ENCODE data around the gene PRXL2B. TPM values are rescaled to one million over a fixed set of nuclear protein-coding genes. Genes with fewer than 3 reads are reported as not detected.
A peak's percentile ranks its signal among the peaks of the same experiment; 100 is the strongest.

PRXL2B gene
- total RNA-seq, 1 experiment from 2014 or later, result 40.7 TPM

DNA sequence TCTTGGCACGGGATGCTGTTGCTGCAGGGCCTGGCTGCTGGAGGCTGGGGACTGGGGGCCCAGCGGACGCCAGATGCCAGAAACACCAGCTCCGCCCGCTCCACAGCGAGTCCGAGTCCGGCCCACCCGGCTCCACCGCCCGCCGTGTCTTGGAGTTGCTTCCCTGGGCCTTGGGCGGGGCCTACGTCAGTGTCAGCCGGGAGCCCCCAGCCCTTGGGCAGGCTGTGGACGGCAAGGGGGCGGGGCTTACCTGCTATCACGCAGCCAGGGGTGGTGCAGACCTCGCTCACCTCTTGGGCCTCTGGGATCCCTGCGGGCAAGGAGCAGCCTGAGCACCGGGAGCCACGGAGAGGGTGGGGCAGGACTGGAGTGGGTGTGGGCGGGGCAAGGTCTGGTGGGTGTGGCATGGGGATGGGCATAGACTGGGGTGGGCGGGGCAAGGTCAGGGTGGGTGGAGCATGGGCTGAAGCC is 24.5 kb downstream of the PRXL2B start:
- Mint-ChIP-seq H3K4me3 (peak overlapping the region in 1 of 2 experiments; percentile 32; a peak in 1 of 5 replicates), H3K9me3 (peaks cover 8 to 22% of the 10 kb centered on the region in 2 experiments), H3K27me3 (ENCODE audit: low read depth) (peaks cover 28% of the 10 kb centered on the region), H3K27ac (no peak overlapping the region), H3K36me3 (ENCODE audit: insufficient read depth in 1 of 3, low read depth in 3 of 3) (no peaks in the 10 kb centered on the region), H3K4me1 (no peaks in the 10 kb centered on the region)
- peak; percentile 92 for DNase-seq
- Histone ChIP-seq H2BK20ac (ENCODE audit: low read depth, low read length, poor library complexity, severe bottlenecking) (no peak overlapping the region), H2AK5ac (ENCODE audit: insufficient read length, low read length) (no peak overlapping the region), H3K23me2 (ENCODE audit: insufficient read length, low read depth, low read length, poor library complexity, severe bottlenecking) (no peaks in the 10 kb centered on the region), H2AFZ (ENCODE audit: low read length) (no peak overlapping the region), H4K91ac (ENCODE audit: insufficient read length, low read depth, low read length) (no peak overlapping the region), H2BK12ac (ENCODE audit: insufficient read length, low read depth, low read length) (no peak overlapping the region), H3K9me3 (ENCODE audit: control insufficient read depth, low read depth, low read length) (peaks cover 5% of the 10 kb centered on the region), H4K8ac (replicated peaks; ENCODE audit: insufficient read length, low read depth, low read length) (no peak overlapping the region), H2BK15ac (ENCODE audit: low read depth, low read length) (no peak overlapping the region), H3K9ac (ENCODE audit: extremely low read depth, insufficient read length, low read length) (no peak overlapping the region), H4K20me1 (ENCODE audit: control insufficient read depth, insufficient read depth, insufficient read length) (no peaks in the 10 kb centered on the region), H3K79me1 (ENCODE audit: insufficient read depth, low read depth, low read length, poor library complexity, severe bottlenecking) (no peaks in the 10 kb centered on the region), H3K79me2 (ENCODE audit: insufficient read depth, low read length) (0 out of 2 replicates have a peak, but pooled peaks cover 1% of the 10 kb centered on the region), H3K56ac (ENCODE audit: insufficient read length, low read depth, low read length) (no peak overlapping the region), H3K27me3 (ENCODE audit: insufficient read depth, low read length) (no peaks in the 10 kb centered on the region), H3T11ph (ENCODE audit: low read length) (no peak overlapping the region), H3K18ac (ENCODE audit: insufficient read length, low read depth, low read length) (no peak overlapping the region), H3K27ac (ENCODE audit: insufficient read length, low read depth, low read length) (no peak overlapping the region), H2BK120ac (ENCODE audit: low read depth, low read length, poor library complexity, severe bottlenecking) (no peak overlapping the region), H3K14ac (ENCODE audit: insufficient read depth, low read length) (no peak overlapping the region), H3K4ac (ENCODE audit: low read depth, low read length) (no peak overlapping the region), H2BK5ac (ENCODE audit: insufficient read length, low read length) (no peak overlapping the region), H4K5ac (ENCODE audit: insufficient read length, low read depth, low read length) (no peak overlapping the region), H3K23ac (ENCODE audit: insufficient read length, low read depth, low read length) (no peak overlapping the region), H3K4me1 (ENCODE audit: insufficient read depth, low read length) (no peaks in the 10 kb centered on the region), H3K4me2 (ENCODE audit: insufficient read depth, insufficient read length, low read length) (peak overlapping the region; percentile 32)
- no CpG with 5 or more reads among the region's 24 CpGs for WGBS (ENCODE audit: extremely low coverage, insufficient read length, low lambda C conversion rate)
- TF ChIP-seq, protein P1, sequence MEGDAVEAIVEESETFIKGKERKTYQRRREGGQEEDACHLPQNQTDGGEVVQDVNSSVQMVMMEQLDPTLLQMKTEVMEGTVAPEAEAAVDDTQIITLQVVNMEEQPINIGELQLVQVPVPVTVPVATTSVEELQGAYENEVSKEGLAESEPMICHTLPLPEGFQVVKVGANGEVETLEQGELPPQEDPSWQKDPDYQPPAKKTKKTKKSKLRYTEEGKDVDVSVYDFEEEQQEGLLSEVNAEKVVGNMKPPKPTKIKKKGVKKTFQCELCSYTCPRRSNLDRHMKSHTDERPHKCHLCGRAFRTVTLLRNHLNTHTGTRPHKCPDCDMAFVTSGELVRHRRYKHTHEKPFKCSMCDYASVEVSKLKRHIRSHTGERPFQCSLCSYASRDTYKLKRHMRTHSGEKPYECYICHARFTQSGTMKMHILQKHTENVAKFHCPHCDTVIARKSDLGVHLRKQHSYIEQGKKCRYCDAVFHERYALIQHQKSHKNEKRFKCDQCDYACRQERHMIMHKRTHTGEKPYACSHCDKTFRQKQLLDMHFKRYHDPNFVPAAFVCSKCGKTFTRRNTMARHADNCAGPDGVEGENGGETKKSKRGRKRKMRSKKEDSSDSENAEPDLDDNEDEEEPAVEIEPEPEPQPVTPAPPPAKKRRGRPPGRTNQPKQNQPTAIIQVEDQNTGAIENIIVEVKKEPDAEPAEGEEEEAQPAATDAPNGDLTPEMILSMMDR (conservative IDR thresholded peaks at IDR 0.05), result no peak
